ENCODE results near the gene CASZ1.

The CASZ1 gene

DNA sequence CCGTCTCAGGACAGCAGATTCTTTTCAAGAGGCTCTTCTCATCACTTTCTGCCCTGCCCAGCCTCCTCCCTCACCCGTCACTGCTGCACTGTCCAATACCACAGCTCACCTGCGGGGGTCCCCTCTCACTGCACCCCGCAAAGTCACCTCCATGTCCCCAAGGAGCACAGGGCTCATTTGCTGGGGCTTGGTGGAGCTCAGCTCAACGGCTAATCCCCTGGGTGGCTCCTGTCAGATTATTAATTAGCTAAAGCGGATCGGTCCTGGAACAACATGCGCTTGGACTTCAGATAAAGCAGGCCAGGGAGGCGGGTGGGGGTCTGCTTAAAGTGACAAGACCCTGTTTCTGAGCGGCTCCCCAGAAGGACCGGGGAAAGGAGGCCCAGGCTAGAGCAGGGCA lies 43.1 kb downstream of the CASZ1 start:
- no peak for DNase-seq (ENCODE audit: low spot score)

DNA sequence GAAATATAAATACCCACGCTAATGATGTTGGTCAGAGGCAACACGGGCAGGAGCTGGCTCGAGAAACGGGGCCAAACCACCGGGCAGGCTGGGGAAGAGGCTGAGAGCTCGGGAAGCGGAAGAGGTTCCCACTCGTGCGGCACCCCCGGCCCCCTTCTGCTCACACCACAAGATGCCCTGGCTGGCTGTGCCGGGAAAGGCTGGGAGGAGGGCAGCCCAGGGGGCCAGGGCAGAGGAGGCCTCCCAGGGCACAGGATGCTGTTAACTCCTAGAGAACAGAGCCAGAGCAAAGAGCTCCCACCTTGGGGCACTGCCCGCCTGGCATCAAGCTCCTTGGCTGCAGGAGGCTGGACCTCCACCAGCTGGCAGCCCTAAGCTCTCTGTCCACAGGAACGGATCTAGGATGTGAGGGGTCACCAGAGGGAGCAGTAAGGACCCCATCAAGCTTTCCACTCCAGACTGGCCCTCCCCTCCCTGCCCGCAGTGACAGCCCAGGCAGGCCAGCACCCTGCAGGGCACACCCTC lies 44.8 kb downstream of the CASZ1 start:
- no peak for DNase-seq (ENCODE audit: low spot score)

DNA sequence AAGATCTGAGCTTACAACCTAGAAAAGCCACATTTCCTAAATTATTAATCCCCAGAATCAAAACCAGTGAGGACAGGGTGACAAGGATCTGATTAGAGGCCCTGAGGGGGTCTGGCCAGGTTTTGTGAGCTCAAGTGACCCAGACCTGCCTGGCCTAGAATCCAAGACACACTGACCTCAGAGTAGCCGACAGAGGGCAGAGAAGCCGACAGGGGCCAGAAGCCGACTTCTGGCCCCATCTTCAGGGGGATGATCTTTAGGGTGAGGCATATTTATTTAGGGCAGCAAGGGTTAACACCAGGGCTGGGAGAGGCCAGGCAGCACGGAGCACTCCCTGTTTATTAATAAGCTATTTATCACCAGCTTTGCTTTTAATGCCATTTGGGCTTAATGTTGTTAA lies 45.3 kb downstream of the CASZ1 start:
- DNase-seq (ENCODE audit: low spot score) = no peak

- no peak for DNase-seq (ENCODE audit: low spot score)
These were observed 50.5 kb downstream of the CASZ1 start for GRCh38 chr1:10745886-10746455.

- DNase-seq (ENCODE audit: low spot score) = no peak
These were observed 51.1 kb downstream of the CASZ1 start for GRCh38 chr1:10745383-10745782.

- DNase-seq (ENCODE audit: low spot score) = no peak
These were observed 51.7 kb downstream of the CASZ1 start for GRCh38 chr1:10744654-10745238.

- no peak for DNase-seq (ENCODE audit: low spot score)
These were observed 52.4 kb downstream of the CASZ1 start for GRCh38 chr1:10744029-10744428.

GRCh38 chr1:10741696-10742095 lies 54.8 kb downstream of the CASZ1 start:
- DNase-seq (ENCODE audit: low spot score) = no peak

- DNase-seq (ENCODE audit: low spot score) = no peak
These were observed 56.3 kb downstream of the CASZ1 start for GRCh38 chr1:10740123-10740522.

GRCh38 chr1:10739589-10739988 lies 56.9 kb downstream of the CASZ1 start:
- no peak for DNase-seq (ENCODE audit: low spot score)

DNA sequence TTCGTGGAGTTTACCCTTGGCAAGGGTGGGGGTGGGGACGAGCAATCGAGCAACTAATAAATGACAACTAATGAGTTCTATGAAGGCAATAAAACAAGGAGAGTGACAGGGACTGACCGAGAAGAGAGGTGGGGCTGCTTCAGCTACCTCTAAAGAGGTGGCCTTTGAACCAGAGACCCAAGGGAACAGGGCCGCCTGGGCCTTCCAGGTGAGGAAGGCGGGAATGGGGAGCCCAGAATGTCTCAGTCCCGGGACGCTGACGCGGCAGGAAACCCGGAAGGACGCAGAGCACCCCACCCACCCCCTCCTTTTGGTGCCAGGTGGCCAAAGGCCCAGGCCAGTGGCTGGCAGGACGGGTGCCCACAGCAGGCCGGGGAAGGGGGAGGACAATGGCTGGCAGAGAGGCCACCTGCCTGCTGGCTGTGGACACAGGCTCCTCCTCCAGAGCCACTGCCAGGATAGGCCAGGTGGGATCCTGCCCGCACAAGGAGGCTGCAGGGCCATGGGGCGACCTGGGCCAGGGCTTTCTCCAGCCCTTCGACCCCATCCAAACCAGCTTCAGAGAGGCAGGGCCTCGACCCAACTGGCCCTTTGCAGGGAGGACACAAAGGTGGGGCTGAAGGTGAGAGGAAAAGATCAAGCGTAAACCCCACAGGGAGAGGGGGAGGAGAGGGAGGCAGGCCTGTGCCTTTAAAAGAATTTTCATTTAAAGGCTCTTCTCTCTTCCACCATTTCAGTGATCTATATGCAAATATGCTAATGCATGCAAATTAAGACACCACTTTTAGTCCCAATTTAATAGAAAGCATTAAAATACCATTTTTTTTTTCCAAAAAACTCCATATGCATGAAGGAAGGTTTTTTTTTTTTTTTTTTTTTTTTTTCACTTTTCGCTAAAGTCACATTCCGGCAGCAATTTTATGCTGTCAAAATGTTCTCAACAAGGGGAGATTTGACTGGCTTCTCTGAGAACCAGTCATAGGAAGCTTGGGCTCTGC lies 58.1 kb downstream of the CASZ1 start:
- no peak for DNase-seq (ENCODE audit: low spot score)

DNA sequence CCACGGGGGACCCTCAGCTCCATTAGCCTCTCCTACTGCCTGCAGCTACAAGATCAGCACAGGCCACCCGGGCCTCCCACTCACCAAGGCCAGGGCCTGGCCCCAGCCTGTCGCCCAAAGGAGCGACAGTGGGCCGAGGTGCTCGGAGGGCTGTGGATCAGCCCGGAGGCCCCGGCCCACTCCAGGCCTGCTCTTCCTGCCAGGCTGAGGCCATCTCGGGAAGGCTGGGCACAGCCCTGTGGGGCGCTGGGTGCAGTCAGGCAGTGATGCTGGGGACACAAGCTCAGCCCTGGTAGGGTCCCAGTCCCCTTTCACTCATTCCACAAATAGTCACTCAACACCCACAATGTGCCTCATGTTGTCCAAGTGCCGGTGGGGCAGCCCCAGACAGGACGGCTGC lies 58.8 kb downstream of the CASZ1 start:
- no peak for DNase-seq (ENCODE audit: low spot score)

DNA sequence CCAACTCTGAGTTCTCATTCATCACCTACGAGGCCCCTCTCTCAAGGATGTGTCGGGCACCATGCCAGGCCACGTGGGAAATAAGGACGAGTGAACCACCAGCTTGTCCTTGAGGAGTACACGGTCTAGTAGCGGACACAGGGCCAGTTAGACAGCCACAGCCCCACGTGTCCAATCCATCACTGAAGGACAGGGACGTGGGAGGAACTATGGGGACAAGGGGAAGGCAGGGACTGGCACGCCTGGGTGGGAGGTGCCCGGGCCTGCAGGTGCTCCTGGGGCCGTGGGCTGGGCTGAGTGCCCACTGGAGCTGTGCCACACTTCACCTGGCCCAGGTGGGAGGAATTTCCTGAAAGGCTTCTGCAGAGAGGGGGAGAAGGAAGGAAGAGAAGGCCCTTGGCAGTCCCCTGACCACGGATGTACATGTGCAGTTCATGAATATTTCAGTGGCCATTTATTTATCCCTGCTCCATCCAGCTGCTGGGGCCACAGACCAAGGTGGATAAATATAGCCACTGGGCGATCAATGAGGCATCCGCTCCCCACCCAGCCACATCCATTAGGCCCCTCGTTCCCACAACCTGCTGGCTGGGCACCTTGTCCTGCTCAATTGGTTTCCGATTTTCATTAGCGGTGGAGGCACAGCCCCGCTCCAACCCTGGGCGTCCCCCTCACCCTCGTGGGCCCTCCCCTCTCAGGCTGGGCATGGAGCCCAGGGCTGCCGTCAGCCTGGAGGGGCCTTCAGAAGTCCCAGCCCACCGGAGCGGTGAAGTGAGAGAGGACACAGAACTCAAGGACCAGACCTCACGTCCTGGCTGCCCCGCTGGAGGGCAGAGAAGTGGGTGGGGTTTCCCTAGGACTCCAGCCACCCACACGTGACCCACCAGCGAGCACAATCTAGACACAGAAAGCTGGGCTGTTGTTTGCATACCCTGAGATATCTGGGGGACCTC lies 59.5 kb downstream of the CASZ1 start:
- DNase-seq (ENCODE audit: low spot score) = no peak

GRCh38 chr1:10735563-10736305 lies 60.7 kb downstream of the CASZ1 start:
- no peak for DNase-seq (ENCODE audit: low spot score)

GRCh38 chr1:10734962-10735544 lies 61.4 kb downstream of the CASZ1 start:
- DNase-seq (ENCODE audit: low spot score) = no peak

DNA sequence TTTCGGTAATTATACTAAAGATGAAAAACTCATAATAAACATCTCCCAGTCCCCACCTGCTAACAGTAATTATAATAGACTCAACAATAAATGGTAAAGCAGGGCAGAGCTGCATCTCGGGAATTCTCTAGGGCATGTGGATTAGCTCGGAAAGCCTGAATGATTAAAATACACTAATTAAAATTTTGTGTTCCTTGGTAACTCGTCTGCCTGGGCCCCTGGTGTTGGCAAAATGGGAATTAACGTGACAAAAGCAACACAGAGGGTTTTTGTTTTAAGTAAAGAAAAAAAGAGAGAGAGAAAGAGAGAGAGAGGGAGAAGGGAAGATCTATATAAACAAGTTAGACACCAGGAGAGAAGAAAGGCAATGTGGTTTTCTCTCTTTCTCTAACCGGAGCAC lies 62.1 kb downstream of the CASZ1 start:
- DNase-seq (ENCODE audit: low spot score) = no peak

DNA sequence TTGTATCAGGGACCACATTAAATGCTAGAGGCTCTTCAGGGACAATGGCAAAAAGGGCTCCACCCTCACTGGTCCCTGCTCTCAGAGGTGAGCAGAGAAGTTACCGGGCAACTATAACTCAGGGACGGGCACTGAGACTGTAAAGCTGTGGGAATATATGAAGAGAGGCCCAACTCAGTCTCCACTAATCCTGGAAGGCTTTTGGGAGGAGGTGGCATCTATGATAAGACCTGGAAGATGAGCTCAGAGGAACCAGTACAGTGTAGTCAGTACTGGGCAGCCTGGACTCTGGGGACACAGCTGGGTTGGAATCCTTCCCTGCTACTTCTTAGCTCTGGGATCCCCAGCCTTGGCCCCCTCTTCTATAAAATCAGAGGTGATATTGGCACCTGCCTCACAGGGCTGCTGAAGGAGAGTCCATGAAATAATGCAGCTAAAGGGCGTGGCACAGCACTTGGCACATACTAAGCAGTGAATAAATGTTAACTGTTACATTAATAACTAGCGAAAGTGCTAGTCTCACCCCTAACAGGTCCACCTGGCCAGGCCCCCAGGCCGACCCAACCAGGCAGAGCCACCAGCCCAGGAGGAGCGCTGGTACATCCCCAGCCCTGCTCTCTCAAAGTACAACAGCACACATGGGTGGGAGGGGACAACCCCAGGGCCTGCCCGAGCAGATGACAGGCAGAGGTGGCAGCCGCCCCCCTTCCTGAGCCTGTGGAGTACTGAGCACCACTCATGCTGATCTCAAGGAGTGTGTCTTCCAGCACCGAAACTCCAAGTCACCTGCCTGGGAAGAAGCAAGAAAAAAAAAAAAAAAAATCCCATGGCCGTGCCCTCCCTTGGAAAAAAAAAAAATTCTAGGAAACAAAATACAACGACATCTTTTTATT lies 62.7 kb downstream of the CASZ1 start:
- DNase-seq (ENCODE audit: low spot score) = no peak

DNA sequence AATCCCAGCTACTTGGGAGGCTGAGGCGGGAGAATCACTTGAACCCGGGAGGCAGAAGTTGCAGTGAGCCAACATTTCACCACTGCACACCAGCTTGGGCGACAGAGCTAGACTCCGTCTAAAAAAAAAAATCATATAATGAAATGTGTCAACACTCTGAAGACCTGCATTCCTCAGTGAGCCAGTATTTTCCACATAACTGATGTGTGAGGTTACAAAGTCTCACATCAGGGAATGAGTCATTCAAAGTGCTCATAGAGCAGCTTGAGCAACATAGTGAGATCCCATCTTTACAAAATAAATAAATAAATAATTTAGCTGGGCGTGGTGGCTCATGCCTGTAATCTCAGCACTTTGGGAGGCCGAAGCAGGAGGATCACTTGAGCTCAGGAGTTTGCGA lies 65.5 kb downstream of the CASZ1 start:
- DNase-seq (ENCODE audit: low spot score) = no peak

- DNase-seq (ENCODE audit: low spot score) = no peak
These were observed 67.6 kb downstream of the CASZ1 start for GRCh38 chr1:10728595-10729410.

Data from hematopoietic multipotent progenitor cell treated with erythropoietin and hydrocortisone succinate and interleukin-3 and kit ligand, for 15 days (in vitro differentiated cells).